ENCODE results near the gene GLRB.

GLRB gene

GRCh38 chr4:157079441-157079840, 3.5 kb downstream of the GLRB start:
- TF ChIP-seq CTCF (IDR thresholded peaks at IDR 0.05; ENCODE audit: low read depth, low read length, missing control alignments) = no peak
- H3K4me3 ChIP-seq (ENCODE audit: low read depth, low read length) = no peak overlapping the region
- DNase-seq (ENCODE audit: low read depth) = no peak
- in situ Hi-C loops (cut with HindIII; ENCODE audit: low sequenced_read_pairs) = no loop called here

GRCh38 chr4:157080605-157081004, 4.7 kb downstream of the GLRB start:
- TF ChIP-seq CTCF (IDR thresholded peaks at IDR 0.05; ENCODE audit: low read depth, low read length, missing control alignments) = no peak
- no peak overlapping the region for H3K4me3 ChIP-seq (ENCODE audit: low read depth, low read length)
- no peak for DNase-seq (ENCODE audit: low read depth)
- in situ Hi-C loops (cut with HindIII; ENCODE audit: low sequenced_read_pairs) = no loop called here

GRCh38 chr4:157095716-157096115, 19.8 kb downstream of the GLRB start:
- no peak for DNase-seq (ENCODE audit: low read depth)
- in situ Hi-C loops (cut with HindIII; ENCODE audit: low sequenced_read_pairs) = no loop called here
- TF ChIP-seq CTCF (IDR thresholded peaks at IDR 0.05; ENCODE audit: low read depth, low read length, missing control alignments) = no peak
- H3K4me3 ChIP-seq (ENCODE audit: low read depth, low read length) = no peak overlapping the region

GRCh38 chr4:157096439-157096838, 20.5 kb downstream of the GLRB start:
- in situ Hi-C loops (cut with HindIII; ENCODE audit: low sequenced_read_pairs) = no loop called here
- H3K4me3 ChIP-seq (ENCODE audit: low read depth, low read length) = no peak overlapping the region
- no peak for DNase-seq (ENCODE audit: low read depth)
- TF ChIP-seq CTCF (IDR thresholded peaks at IDR 0.05; ENCODE audit: low read depth, low read length, missing control alignments) = no peak

- TF ChIP-seq CTCF (IDR thresholded peaks at IDR 0.05; ENCODE audit: low read depth, low read length, missing control alignments) = no peak
Measured at GRCh38 chr4:157099506-157099905, 23.6 kb downstream of the GLRB start.

GRCh38 chr4:157104541-157104940, 28.6 kb downstream of the GLRB start:
- in situ Hi-C loops (cut with HindIII; ENCODE audit: low sequenced_read_pairs) = no loop called here
- no peak for TF ChIP-seq CTCF (IDR thresholded peaks at IDR 0.05; ENCODE audit: low read depth, low read length, missing control alignments)
- H3K4me3 ChIP-seq (ENCODE audit: low read depth, low read length) = no peak overlapping the region
- DNase-seq (ENCODE audit: low read depth) = no peak

More at GRCh38 chr4:157099506-157099905, 23.6 kb downstream of the GLRB start:
- in situ Hi-C loops (cut with HindIII; ENCODE audit: low sequenced_read_pairs) = no loop called here
- H3K4me3 ChIP-seq (ENCODE audit: low read depth, low read length) = no peak overlapping the region
- no peak for DNase-seq (ENCODE audit: low read depth)

- no peak for DNase-seq (ENCODE audit: low read depth)
- no peak for TF ChIP-seq CTCF (IDR thresholded peaks at IDR 0.05; ENCODE audit: low read depth, low read length, missing control alignments)
- no peak overlapping the region for H3K4me3 ChIP-seq (ENCODE audit: low read depth, low read length)
- in situ Hi-C loops (cut with HindIII; ENCODE audit: low sequenced_read_pairs) = no loop called here
Measured at GRCh38 chr4:157114671-157115070, 38.7 kb downstream of the GLRB start.
